Effector memory CD4-positive, alpha-beta T cell (primary cell): Measurements from ENCODE around the gene FNBP1.
A peak's percentile ranks its signal among the peaks of the same experiment; 100 is the strongest.

Experiments used
- DNase-seq, 3 donors: peaks; one replicate each; pipeline ENCODE4 v3.0.0-alpha.2; 2020
- H3K27ac ChIP-seq: 2 replicates; pipeline ENCODE4 v1.7.0; 2013; ENCODE audit warnings: mild to moderate bottlenecking, low read length, moderate library complexity; ENCODE audit not compliant: insufficient read depth, poor library complexity, severe bottlenecking
- H3K27me3 ChIP-seq: replicated peaks from 2 replicates; pipeline ENCODE4 v1.7.0; 2013; ENCODE audit warnings: mild to moderate bottlenecking, low read length; ENCODE audit not compliant: insufficient read depth, control insufficient read depth, poor library complexity, severe bottlenecking
- H3K36me3 ChIP-seq: 2 replicates; pipeline ENCODE4 v1.7.0; 2013; ENCODE audit warnings: mild to moderate bottlenecking, low read length, moderate library complexity; ENCODE audit not compliant: control insufficient read depth, insufficient read depth
- H3K4me1 ChIP-seq: 2 replicates; pipeline ENCODE4 v1.7.0; 2013; ENCODE audit warnings: low read length, mild to moderate bottlenecking; ENCODE audit not compliant: control insufficient read depth, insufficient read depth, poor library complexity, severe bottlenecking
- H3K4me3 ChIP-seq: 2 replicates; pipeline ENCODE4 v1.7.0; 2013; ENCODE audit warnings: low read length, low read depth, mild to moderate bottlenecking; ENCODE audit not compliant: insufficient read depth, poor library complexity, severe bottlenecking
- H3K9me3 ChIP-seq: 2 replicates; pipeline ENCODE4 v1.7.0; 2013; ENCODE audit warnings: mild to moderate bottlenecking, low read length, moderate library complexity; ENCODE audit not compliant: control insufficient read depth
- total RNA-seq, 3 donors: gene quantifications; one replicate each; lab custom pipeline; 2026; lab: John Stamatoyannopoulos, UW

The FNBP1 gene
- total RNA-seq: 350 to 417 (median 394) reads per million in 3 donors

DNA sequence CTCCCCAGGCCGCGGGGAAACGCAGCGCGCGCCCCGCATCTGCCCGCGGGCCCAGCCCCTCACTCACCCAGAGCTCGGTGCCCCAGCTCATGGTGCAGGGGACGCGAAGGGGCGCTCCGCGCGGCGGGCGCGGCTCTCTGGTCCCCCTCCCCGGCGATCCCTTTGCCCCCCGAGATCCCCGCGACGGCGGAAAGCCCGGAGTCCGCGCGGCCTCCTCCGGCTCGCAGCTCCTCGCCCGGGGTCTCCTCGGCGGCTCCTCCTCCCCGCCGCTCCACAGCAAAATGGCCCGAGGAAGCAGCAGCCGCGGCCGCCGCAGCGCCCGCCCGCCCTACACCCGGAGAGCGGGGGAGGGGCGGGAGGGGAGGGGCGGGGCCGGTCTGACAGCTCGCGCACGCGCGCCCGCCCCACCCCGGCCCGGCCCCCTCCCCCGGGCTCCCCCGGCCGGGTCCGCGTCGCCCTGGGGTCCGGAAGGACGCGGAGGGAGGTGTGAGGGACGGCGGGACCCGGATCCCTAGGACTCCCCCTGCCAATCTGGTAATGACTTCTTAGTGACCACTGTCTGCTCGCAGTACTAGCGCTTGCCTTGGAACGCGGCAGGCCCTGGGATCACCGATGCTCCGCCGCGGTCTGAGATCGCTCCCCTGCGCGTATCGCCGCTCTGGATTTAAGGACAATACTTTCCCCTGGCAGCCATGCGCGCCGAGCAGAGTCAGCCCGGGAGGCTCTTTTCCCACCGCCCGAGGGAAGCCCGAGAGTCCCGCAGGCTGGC, at the start of gene FNBP1:
Gene FNBP1, minus strand, starts transcription at position 305 of the 769 bp plus-strand sequence. Its CDS starts 214 bp downstream, at position 91.
- H3K27me3 ChIP-seq: no peaks in the 10 kb centered on the region
- H3K27ac ChIP-seq: peak within 1 kb of the TSS; percentile 94
- H3K4me1 ChIP-seq: peaks cover 41% of the 10 kb centered on the region
- peak within 1 kb of the TSS; percentile 96 for H3K4me3 ChIP-seq
- peak; percentile 68 to 72 (median 71) for DNase-seq
- no peaks in the 10 kb centered on the region for H3K36me3 ChIP-seq
- H3K9me3 ChIP-seq: no peaks in the 10 kb centered on the region

- Histone ChIP-seq H3K27me3 (no peaks in the 10 kb centered on the region), H3K9me3 (no peaks in the 10 kb centered on the region), H3K36me3 (peaks cover 40% of the 10 kb centered on the region), H3K4me3 (no peak overlapping the region), H3K27ac (no peak overlapping the region), H3K4me1 (no peaks in the 10 kb centered on the region)
- no peak for DNase-seq
Measured at GRCh38 chr9:130090915-130091314, 47.9 kb upstream of the FNBP1 start.

GRCh38 chr9:130089141-130089540, 46.2 kb upstream of the FNBP1 start:
- no peak for DNase-seq
- no peaks in the 10 kb centered on the region for H3K27me3 ChIP-seq
- H3K36me3 ChIP-seq: peaks cover 37% of the 10 kb centered on the region
- H3K9me3 ChIP-seq: no peaks in the 10 kb centered on the region
- H3K4me1 ChIP-seq: no peaks in the 10 kb centered on the region
- no peak overlapping the region for H3K27ac ChIP-seq
- H3K4me3 ChIP-seq: no peak overlapping the region

DNA sequence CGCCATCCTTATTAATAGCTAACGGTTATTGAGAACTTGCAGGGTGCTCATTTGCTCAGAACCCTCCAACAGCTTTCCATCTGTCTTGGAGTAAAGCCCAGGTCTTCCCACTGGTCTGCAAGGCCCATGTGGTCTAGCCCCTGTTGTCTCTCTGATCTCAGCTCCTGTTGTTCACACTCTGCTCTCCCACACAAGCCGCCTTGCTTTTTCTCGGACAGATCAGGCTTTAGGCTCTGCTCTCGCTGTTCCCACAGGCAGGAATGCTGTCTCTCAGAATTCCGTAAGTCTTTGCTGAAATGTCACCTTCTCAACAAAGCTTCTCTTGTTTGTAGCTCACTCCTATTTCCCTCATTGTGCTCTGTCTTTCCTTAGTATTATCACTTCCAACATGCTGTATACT, 45.1 kb upstream of the FNBP1 start:
- no peak for DNase-seq
- Histone ChIP-seq H3K36me3 (peaks cover 34% of the 10 kb centered on the region), H3K27ac (no peak overlapping the region)

GRCh38 chr9:130084337-130084736, 41.3 kb upstream of the FNBP1 start:
- Histone ChIP-seq H3K4me1 (no peaks in the 10 kb centered on the region), H3K36me3 (peaks cover 38% of the 10 kb centered on the region)
- DNase-seq: no peak

More for the DNA sequence above, 45.1 kb upstream of the FNBP1 start:
- H3K27me3 ChIP-seq: no peaks in the 10 kb centered on the region
- H3K9me3 ChIP-seq: no peaks in the 10 kb centered on the region
- no peak overlapping the region for H3K4me3 ChIP-seq
- no peaks in the 10 kb centered on the region for H3K4me1 ChIP-seq

GRCh38 chr9:130078547-130078946, 35.6 kb upstream of the FNBP1 start:
- no peak overlapping the region for H3K4me3 ChIP-seq
- H3K4me1 ChIP-seq: peaks cover 2% of the 10 kb centered on the region
- H3K9me3 ChIP-seq: no peaks in the 10 kb centered on the region
- no peak for DNase-seq
- H3K27ac ChIP-seq: no peak overlapping the region
- peaks cover 50% of the 10 kb centered on the region for H3K36me3 ChIP-seq
- no peaks in the 10 kb centered on the region for H3K27me3 ChIP-seq

More at GRCh38 chr9:130084337-130084736, 41.3 kb upstream of the FNBP1 start:
- no peaks in the 10 kb centered on the region for H3K27me3 ChIP-seq
- no peaks in the 10 kb centered on the region for H3K9me3 ChIP-seq
- no peak overlapping the region for H3K4me3 ChIP-seq
- no peak overlapping the region for H3K27ac ChIP-seq

- DNase-seq: no peak
- Histone ChIP-seq H3K9me3 (no peaks in the 10 kb centered on the region), H3K27ac (no peak overlapping the region), H3K4me1 (peaks cover 6% of the 10 kb centered on the region), H3K4me3 (no peak overlapping the region), H3K27me3 (no peaks in the 10 kb centered on the region), H3K36me3 (peaks cover 16% of the 10 kb centered on the region)
Measured at GRCh38 chr9:130073373-130073772, 30.4 kb upstream of the FNBP1 start.

GRCh38 chr9:130072515-130073235, 29.7 kb upstream of the FNBP1 start:
- no peaks in the 10 kb centered on the region for H3K9me3 ChIP-seq
- H3K4me1 ChIP-seq: peaks cover 6% of the 10 kb centered on the region
- H3K27me3 ChIP-seq: no peaks in the 10 kb centered on the region
- H3K27ac ChIP-seq: no peak overlapping the region
- peaks cover 13% of the 10 kb centered on the region for H3K36me3 ChIP-seq
- no peak for DNase-seq
- H3K4me3 ChIP-seq: no peak overlapping the region

- no peak for DNase-seq
- H3K27me3 ChIP-seq: no peaks in the 10 kb centered on the region
- peaks cover 3% of the 10 kb centered on the region for H3K4me1 ChIP-seq
- no peaks in the 10 kb centered on the region for H3K9me3 ChIP-seq
- no peak overlapping the region for H3K27ac ChIP-seq
- no peaks in the 10 kb centered on the region for H3K36me3 ChIP-seq
- H3K4me3 ChIP-seq: no peak overlapping the region
Measured at GRCh38 chr9:130069048-130069447, 26.1 kb upstream of the FNBP1 start.

DNA sequence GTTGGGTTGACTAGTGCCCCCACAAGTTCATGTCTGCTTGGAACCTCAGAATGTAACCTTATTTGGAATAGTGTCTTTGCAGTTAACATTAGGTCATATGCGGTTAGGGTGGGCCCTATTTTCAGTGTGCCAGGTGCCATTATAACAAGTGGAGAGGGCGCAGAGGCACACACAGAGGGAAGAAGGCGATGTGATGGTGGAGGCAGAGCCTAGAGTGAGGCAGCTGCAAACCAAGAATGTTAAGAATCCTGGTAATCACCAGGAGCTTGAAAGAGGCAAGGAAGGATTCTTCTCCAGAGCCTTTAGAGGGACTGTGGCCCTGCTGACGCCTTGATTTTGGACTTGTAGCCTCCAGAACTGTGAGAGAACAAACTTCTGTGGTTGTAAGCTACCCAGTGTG, 21.6 kb upstream of the FNBP1 start:
- H3K4me1 ChIP-seq: peaks cover 3% of the 10 kb centered on the region
- H3K9me3 ChIP-seq: no peaks in the 10 kb centered on the region
- no peak overlapping the region for H3K4me3 ChIP-seq
- H3K27ac ChIP-seq: no peak overlapping the region
- no peaks in the 10 kb centered on the region for H3K36me3 ChIP-seq
- DNase-seq: no peak
- H3K27me3 ChIP-seq: no peaks in the 10 kb centered on the region
